IPS DF 19.7 (cell line): ENCODE data around the gene PARG.
A peak's percentile ranks its signal among the peaks of the same experiment; 100 is the strongest.
"Not testable (repeated sequence)": the region's sequence is repeated elsewhere in the genome, so short reads cannot be mapped to it uniquely, and the experiment has no call there.

Experiments used
- DNase-seq: peaks from one replicate; pipeline ENCODE4 v3.0.0-alpha.2; 2013; ENCODE audit warnings: low read depth, low spot score

Gene PARG

DNA sequence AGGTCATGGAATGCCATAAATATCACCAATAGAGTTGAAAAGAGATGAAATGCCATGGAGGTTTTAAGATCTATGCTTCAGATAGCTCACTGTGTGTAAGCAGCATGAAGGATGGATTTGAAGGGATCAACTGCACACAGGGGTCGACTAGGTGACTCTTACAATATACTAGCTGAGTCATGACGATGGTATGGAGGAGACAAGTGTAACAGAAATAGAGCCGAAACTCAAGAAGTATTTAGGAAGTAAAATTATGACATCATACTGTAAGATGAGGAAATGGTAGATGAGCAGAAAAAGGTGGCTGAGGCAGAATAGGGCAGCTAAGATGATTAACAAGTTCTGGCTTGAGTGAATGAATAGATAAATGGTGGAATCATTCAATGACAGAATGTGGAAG is 38.0 kb downstream of the PARG start:
- DNase-seq = not testable (repeated sequence)

DNA sequence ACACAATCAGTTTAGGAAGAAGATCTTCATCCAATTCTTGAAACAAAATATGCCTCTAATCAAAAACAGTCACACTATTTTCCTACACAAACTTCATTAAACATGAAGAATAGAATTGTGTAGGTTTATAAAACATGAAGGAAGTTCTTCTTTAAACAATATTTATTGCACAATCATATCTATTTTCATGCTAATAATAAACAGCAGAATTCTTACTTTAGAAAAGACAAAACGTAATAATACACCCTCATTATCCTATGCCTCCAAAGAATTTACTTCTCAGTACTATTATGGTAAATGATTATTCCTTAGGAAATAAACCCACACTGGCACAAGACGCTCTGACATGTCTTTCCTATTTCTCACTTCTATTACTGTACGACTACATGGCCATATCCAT is 41.4 kb downstream of the PARG start:
- not testable (repeated sequence) for DNase-seq

- not testable (repeated sequence) for DNase-seq
Observed at GRCh38 chr10:49899999-49900398, 41.8 kb downstream of the PARG start.

DNA sequence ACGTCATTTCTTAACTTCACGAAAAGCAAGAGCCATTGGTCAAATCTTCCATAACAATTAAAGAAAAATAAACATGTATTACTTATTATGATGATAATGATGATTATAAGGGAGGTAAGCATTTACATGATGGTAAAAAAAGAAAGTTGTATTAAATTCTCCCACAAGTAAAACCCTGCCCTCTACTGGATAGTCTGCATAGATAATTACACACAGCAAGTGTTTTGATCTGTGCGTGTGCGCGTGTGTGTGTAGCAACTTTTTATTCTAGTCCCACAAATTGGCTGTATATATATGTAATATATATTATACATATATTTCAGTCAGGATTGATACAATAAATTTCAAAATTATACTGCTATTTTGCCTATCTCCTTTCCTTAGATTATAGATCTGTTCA is 51.8 kb downstream of the PARG start:
- not testable (repeated sequence) for DNase-seq

DNA sequence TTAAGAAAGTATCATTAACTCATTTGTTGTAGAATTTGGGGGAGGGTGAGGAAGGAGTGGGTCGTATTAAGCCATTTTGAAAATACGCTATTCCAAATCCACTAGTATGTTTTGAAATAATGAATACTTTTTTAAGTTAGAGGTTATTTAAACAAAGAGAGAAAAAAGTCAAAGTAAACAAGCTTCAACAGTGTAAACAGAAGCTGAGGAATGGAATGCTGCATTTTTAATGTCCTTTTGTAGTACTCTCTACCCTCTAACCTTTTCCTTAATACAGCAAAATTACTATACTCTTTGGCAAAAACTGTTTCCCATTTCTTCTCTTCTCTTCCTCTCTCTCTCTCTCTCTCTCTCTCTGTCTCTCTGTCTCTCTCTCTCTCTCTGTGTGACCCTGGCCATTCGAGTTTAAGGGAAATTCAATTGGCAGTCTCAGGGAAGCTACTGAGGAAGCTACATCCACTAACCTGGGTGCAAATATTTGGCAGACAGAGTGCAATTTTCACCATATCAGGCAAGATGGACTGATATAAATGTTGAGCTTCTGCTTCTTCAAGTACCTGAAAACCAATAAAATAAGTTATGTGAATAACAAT is 57.0 kb downstream of the PARG start:
- not testable (repeated sequence) for DNase-seq

DNA sequence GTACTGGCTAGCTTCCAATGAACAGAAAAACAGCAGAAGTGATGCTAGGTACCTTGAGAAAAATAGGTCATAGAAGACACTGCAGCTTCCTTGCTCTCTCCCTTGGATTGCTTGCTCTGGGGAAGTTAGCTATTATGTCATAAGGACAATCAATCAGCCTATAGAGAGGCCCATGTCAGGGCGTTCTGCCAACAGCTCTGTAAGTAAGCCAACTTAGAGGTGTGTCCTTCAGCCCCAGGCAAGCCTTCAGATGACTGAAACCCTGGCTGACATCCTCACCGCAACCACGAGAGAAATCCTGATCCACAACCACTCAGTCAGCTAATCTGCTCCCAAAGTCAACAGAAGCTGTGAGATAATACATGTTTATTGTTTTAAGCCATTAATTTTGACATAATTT is 58.0 kb downstream of the PARG start:
- DNase-seq = not testable (repeated sequence)

DNA sequence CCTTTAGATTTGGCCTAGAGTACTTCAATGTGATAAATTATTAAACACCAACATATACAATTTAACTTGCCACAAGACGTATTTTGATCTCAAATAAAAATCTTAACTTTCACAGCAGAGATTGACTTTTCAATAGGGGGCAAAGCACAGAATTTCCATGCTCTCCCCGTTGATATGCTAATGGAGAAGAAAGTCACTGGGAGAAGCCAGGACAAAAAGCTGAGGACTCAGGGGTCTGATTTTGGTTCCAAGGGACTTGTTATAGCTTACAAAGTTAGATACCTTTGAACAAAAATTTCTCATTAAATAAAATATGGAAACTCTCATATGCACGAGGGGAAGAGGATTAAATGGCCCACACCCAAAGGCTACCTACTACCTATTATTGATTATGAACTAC is 59.5 kb downstream of the PARG start:
- not testable (repeated sequence) for DNase-seq

DNA sequence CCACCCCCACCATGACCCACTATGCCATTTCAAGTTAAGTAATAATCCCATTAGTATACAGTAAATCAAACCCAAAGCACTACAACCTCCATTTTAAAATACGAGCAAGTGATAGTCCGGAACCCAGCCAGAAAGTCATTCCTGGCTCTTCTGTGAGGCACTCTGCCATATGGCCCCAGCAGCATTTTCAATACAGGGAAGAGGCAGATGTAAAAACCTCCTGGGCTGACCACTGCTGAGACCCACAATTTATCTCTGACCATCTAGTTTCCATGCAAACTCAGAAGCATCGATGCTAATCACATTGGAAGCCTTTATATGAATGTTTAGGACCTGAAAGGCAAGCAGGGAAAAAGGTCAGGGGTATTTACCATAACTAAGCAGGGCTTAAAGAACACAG is 69.1 kb downstream of the PARG start:
- not testable (repeated sequence) for DNase-seq

GRCh38 chr10:49871462-49871861 is 70.4 kb downstream of the PARG start:
- DNase-seq = not testable (repeated sequence)

GRCh38 chr10:49859933-49860332 is 81.9 kb downstream of the PARG start:
- not testable (repeated sequence) for DNase-seq

DNA sequence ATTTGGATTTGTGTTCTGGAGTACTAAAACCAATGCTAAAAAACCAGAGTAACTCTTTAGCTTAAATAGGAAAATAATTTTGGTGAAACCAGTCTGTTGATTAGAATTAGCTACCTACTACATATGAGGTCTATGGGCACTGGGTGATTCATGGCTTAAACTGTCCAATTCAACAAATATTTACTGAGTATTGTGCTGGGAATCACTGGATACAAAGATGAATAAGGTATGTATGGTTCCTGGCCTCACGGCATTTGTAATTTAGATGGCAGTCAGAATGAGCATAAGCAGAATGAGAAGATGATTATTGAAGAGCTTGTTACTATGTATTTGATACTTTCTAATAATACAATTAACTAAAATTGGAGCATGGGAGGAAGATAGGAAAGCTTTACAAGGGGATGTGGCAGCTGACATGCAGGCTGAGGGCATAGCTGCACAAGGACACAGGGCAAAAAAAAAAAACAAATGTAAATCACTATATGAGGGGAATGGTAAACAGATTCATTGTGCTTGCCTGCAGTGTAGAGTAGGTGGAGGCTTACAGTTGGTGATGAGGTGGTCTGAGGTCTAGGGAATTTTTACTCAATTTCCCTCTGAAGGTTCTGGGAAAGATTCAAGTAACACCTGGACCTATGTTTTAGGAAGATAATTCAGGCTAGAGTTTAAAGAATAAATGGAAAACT is 83.0 kb downstream of the PARG start:
- DNase-seq = not testable (repeated sequence)

DNA sequence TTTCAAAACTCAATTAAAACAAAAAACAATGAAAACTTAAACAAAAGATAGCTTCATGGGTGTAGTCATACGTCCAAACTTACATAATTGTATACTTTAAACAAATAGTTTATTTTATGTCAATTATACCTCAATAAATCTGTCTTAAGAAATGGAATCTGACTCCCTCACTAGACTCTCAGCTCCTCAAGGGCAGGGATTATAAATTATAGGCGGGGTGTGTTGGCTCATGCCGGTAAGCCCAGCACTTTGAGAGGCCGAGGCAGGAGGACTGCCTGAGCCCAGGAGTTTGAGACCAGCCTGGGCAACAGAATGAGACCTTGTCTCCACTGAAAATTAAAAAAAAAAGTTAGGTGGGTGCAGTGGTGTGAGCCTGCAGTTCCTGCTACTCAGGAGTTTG is 92.3 kb downstream of the PARG start:
- DNase-seq = not testable (repeated sequence)

DNA sequence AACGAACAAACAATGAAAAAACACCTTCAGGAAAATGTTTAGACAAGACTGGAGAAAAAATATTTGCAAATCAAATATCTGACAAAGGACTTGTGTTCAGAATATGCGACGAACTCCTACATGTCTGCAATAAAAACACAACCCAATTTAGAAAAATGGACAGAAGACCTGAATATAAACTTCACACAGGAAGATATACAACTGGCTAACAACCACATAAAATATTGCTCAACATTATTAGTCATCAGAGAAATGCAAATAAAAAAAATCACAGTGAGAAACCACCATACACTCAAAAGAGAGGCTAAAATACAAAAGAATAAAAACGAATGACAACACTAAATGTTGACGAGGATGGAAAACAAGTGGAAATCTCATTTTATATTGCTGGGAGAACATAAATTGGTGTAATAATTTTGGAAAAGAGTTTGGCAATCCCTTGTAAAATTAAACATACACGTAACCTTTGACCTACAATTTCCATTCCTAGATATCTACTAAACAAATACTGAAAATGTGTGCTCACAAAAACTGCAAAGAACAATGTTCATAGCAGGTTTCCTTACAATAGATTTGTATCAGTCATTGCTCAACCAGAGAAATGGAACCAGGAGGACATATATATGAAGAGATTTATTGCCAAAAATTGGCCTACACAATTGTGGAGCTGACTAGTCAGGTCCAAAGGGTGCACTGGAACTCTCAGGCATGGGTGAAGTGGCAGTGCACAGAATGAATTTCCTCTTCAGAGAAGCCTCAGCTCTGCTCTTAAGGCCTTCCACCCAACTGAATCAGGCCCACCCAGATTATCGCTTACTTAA is 96.8 kb downstream of the PARG start:
- DNase-seq = no peak

DNA sequence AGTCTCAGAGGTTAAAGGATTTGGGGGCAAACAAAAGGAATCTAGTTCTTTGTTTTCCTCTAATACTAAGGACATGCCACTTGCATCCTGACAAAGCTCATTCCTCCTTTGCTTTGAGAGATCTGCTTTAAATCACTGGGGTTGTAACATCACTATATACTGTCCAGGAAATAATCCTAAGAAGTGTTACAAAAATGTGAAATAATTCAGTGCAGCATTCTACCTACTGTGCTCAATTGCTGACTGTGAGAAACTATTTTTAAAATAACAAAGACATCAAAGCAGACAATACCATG is 99.5 kb downstream of the PARG start:
- DNase-seq = not testable (repeated sequence)

DNA sequence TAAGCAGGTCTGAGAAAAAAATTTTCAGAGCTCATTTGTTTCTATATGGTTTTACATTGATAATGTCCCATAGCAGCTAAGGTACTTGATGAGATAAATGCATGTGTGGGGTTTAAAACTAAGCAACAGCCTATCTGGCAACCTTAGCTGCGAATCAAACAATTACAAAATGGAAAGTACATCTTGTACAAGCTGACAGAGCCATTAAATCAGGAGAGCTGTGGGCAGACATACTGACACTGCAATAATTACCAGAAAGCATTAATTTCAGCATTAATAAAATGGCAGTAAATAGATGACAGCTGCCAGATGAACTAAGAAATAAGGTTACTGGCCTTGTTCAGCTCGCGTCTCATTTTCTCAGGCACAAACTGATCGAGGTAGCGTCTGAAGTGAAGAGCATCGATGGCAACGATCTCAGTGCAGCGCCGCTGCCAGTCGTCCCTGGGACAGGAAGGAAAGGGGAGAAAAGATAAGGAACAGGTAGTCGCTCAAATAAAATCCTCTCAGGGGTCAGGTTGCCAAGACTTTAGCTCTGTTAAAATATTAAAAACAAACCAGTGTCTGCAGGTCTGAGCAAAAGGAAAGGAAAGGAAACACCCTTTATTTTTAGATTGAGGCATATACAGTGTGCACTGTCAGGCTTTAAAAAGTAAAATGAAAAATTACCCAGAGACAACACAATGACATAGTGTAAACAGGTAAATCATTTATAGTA is 100.1 kb downstream of the PARG start:
- DNase-seq = no peak

DNA sequence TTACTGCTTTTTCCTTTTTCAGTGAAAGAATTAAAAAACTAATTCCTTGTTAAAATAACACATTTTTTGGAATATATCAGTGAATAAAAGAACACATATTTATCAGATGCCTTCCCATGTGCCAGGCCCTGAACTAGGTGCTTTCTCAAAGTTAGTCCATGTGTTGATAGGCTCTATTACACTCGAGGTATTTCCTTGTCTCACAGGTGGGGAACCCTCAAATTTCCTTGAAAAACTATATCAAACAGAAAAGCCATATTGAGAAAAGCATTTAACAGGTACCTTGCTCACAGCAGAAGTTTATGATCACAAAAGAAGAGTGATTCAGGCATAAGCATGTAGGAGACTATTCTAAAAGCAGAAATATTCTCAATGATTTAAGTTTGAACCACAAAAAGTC is 104.1 kb downstream of the PARG start:
- no peak for DNase-seq

GRCh38 chr10:49837051-49837478 is 104.8 kb downstream of the PARG start:
- DNase-seq = no peak

DNA sequence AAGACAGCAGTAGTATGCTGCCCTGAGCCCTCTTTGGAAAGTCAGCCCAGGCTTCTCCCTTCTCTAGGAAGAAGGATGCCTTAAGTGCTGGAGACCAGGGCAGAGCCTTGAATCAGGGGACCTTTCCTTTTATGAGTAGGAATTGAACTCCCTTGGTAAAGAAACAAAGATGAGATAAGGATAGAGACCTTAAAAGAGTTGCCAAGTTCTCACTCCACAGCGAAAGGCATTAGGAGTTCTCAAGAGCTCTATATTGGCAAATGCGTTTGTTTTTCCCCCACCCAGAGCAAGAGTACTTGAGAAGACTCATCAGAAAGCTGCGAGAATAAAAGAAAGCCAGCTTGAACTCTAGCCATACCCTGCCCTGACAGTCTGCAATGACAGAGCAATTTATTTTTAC is 106.9 kb downstream of the PARG start:
- no peak for DNase-seq

- DNase-seq = no peak
Observed at GRCh38 chr10:49834201-49834600, 107.6 kb downstream of the PARG start.

GRCh38 chr10:49833168-49833567 is 108.7 kb downstream of the PARG start:
- DNase-seq = no peak

GRCh38 chr10:49831352-49832035 is 110.3 kb downstream of the PARG start:
- peak; percentile 84 for DNase-seq

DNA sequence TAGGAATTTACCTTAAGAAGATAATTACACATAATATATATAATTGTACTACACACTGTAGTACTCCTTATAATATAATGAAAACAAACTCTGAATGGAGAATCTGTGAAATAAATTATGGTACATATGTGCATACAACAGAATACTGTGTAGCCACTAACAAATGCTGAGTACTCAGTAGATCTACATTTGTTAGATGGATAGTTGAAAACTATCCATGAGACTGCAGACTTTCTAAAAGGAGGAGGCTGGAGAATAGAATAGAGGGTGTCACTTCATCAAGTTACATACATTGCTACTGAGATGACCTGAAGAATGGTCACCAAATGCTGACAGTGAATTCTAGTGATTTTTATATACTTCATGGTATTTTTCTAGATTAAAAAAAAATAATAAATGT is 111.0 kb downstream of the PARG start:
- DNase-seq = no peak
